B cell (primary cell): ENCODE measurements around the gene PRDX2. TPM values are rescaled to one million over a fixed set of nuclear protein-coding genes. Genes with fewer than 3 reads are reported as not detected.

Experiments used
- ATAC-seq: fragments of 200-7000 bp; cut with Tn5 transposase; one replicate; pipeline ENCODE4 v1.10.0; 2021; ENCODE audit warnings: low read depth, mild to moderate bottlenecking, moderate number of reproducible peaks, moderate library complexity
- CTCF ChIA-PET: fragments of 350-600 bp; sonication (Branson Sonifier 250); formaldehyde crosslinking; loops from one replicate; lab custom pipeline; 2021; ENCODE audit warnings: antibody characterized with exemption, inconsistent platforms; lab: Charles Lee
- POLR2A ChIA-PET: fragments of 350-600 bp; sonication (Branson Sonifier 250); formaldehyde crosslinking; loops from one replicate; lab custom pipeline; 2021; ENCODE audit warnings: antibody characterized with exemption; lab: Charles Lee
- DNase-seq: peaks from one replicate; pipeline ENCODE4 v3.0.0; 2013
- H2AFZ ChIP-seq: 2 replicates; pipeline ENCODE4 v1.6.1; 2012; ENCODE audit warnings: mild to moderate bottlenecking, low read depth, low read length; ENCODE audit not compliant: insufficient read depth, poor library complexity, severe bottlenecking
- H3K27ac ChIP-seq, 2 donors: 1 replicate in 1 of 2; 2 replicates in 1 of 2; pipeline ENCODE4 v1.5.1; 2012 to 2013; ENCODE audit warnings: low read length in 2 of 2, mild to moderate bottlenecking in 2 of 2, moderate library complexity in 1 of 2
- H3K27me3 ChIP-seq, 4 experiments: fragments of 200-600 bp in 1 of 4; sonication (generic) in 1 of 4; replicated peaks in 1 of 4; 1 replicate in 2 of 4; 2 replicates in 2 of 4; pipeline versions ENCODE4 v1.6.1 to v1.7.0; 2013 to 2016; ENCODE audit warnings: low read length in 3 of 4, mild to moderate bottlenecking in 2 of 4, mixed read lengths in 1 of 4, moderate library complexity in 1 of 4; ENCODE audit not compliant: insufficient read depth in 4 of 4, control insufficient read depth in 3 of 4; ENCODE audit errors: control extremely low read depth in 1 of 4
- H3K36me3 ChIP-seq, 2 experiments: replicated peaks in 1 of 2; 1 replicate in 1 of 2; 2 replicates in 1 of 2; pipeline versions ENCODE4 v1.6.1 to v1.7.1; 2013; ENCODE audit warnings: low read length in 1 of 2; ENCODE audit not compliant: insufficient read depth in 2 of 2, control insufficient read depth in 1 of 2; ENCODE audit errors: control extremely low read depth in 1 of 2, extremely low read depth in 1 of 2
- H3K4me1 ChIP-seq, 2 donors: fragments of 200-600 bp in 1 of 2; sonication (generic) in 1 of 2; 1 replicate in 1 of 2; 2 replicates in 1 of 2; pipeline versions ENCODE4 v1.5.1 to v1.6.1; 2013 to 2017; ENCODE audit warnings: low read length in 2 of 2; ENCODE audit not compliant: control insufficient read depth in 2 of 2, insufficient read depth in 2 of 2
- H3K4me2 ChIP-seq: replicated peaks from 2 replicates; pipeline ENCODE3; 2012; ENCODE audit warnings: mild to moderate bottlenecking, low read depth, low read length; ENCODE audit not compliant: poor library complexity, severe bottlenecking
- H3K4me3 ChIP-seq, 5 experiments: fragments of 200-600 bp in 1 of 5; sonication (generic) in 1 of 5; 1 replicate in 3 of 5; 2 replicates in 2 of 5; pipeline versions ENCODE4 v1.5.1 to v1.7.0; 2011 to 2016; ENCODE audit warnings: low read length in 4 of 5, mild to moderate bottlenecking in 4 of 5, low read depth in 2 of 5, control low read depth in 1 of 5, moderate library complexity in 1 of 5; ENCODE audit not compliant: insufficient read depth in 1 of 5; ENCODE audit errors: control extremely low read depth in 1 of 5, extremely low read depth in 1 of 5
- H3K79me2 ChIP-seq: fragments of 200-600 bp; sonication (generic); one replicate; pipeline ENCODE4 v1.6.0; 2016; ENCODE audit warnings: low read length; ENCODE audit not compliant: control insufficient read depth, insufficient read depth
- H3K9ac ChIP-seq: fragments of 200-600 bp; sonication (generic); 2 replicates; pipeline ENCODE4 v1.6.1; 2017; ENCODE audit warnings: mild to moderate bottlenecking, low read length, moderate library complexity
- H3K9me3 ChIP-seq, 3 donors: one replicate each; pipeline versions ENCODE4 v1.6.1 to v1.7.1; 2013; ENCODE audit warnings: low read length in 2 of 3; ENCODE audit not compliant: control insufficient read depth in 2 of 3, insufficient read depth in 1 of 3; ENCODE audit errors: control extremely low read depth in 1 of 3
- H4K20me1 ChIP-seq: 2 replicates; pipeline ENCODE4 v1.6.0; 2012; ENCODE audit warnings: mild to moderate bottlenecking, low read length; ENCODE audit not compliant: insufficient read depth, control insufficient read depth, poor library complexity, severe bottlenecking
- H3K27ac Mint-ChIP-seq: one replicate; pipeline ENCODE4 v1.8.0; 2021; ENCODE audit warnings: mixed read lengths
- H3K27me3 Mint-ChIP-seq: one replicate; pipeline ENCODE4 v1.8.0; 2021; ENCODE audit warnings: mixed read lengths
- H3K4me1 Mint-ChIP-seq: one replicate; pipeline ENCODE4 v1.8.0; 2021; ENCODE audit warnings: mixed read lengths
- H3K4me3 Mint-ChIP-seq: one replicate; pipeline ENCODE4 v1.8.0; 2021; ENCODE audit warnings: mixed read lengths
- H3K9me3 Mint-ChIP-seq: one replicate; pipeline ENCODE4 v1.8.0; 2022; ENCODE audit warnings: mixed read lengths; ENCODE audit not compliant: insufficient read depth
- CTCF ChIP-seq: fragments of 200-600 bp; IDR thresholded peaks from one replicate; pipeline ENCODE4 v1.8.0; 2022; ENCODE audit warnings: antibody characterized with exemption, mild to moderate bottlenecking
- EZH2 ChIP-seq: IDR thresholded peaks from 2 replicates; pipeline ENCODE4 v1.6.1; 2012; ENCODE audit warnings: borderline replicate concordance, low read depth, mild to moderate bottlenecking, moderate library complexity, low read length; ENCODE audit not compliant: insufficient read depth, poor library complexity, severe bottlenecking
- WGBS: methylation state at CpG from one replicate; pipeline ENCODE4 v1.1.5; 2013; ENCODE audit warnings: missing lambda C conversion rate; ENCODE audit not compliant: insufficient coverage; 5-methylcytosine and 5-hydroxymethylcytosine counted together
- intact Hi-C: fragments of 100-400 bp; cut with micrococcal nuclease; formaldehyde crosslinking; loops from one replicate; pipeline ENCODE4 v1.10.0; 2022
- polyA plus RNA-seq: library from polyadenylated mRNA; depleted of rRNA; stranded (reverse); fragments of >200 nt; gene quantifications from 2 replicates; pipeline ENCODE4 v1.2.3, GENCODE V29; 2012
- total RNA-seq, 2 donors: library from RNA; stranded (reverse); fragments of 120-200 nt in 1 of 2; gene quantifications; 1 replicate in 1 of 2; 2 replicates in 1 of 2; pipeline versions ENCODE4 v1.2.3 to v1.2.4, GENCODE V29; 2013 to 2022

Gene PRDX2
- total and polyA plus RNA-seq, 2 donors (not counting 1 experiment from before 2014, with no cell fraction given), result 45.5 to 66.1 TPM

- DNase-seq, result no peak
- ChIA-PET CTCF (interaction anchor here (0.7 to 1.2 kb wide), 3 partner anchors 7 to 19 kb away, joined by 3 to 7 read pairs (median 3); no protein-coding TSS in a partner anchor), POLR2A (no interaction called here)
- WGBS, result 9% methylated on average over 23 of the region's 23 CpGs
- Histone ChIP-seq H3K4me1 (peaks cover 24 to 36% of the 10 kb centered on the region in 2 donors), H3K4me2 (no peak overlapping the region), H3K27me3 (peaks cover 0 to 92% (median 58%) of the 10 kb centered on the region in 4 experiments), H2AFZ (no peak overlapping the region), H3K4me3 (no peak overlapping the region), H3K9me3 (peaks cover 0 to 33% (median 0%) of the 10 kb centered on the region in 3 donors), H3K9ac (no peak overlapping the region), H4K20me1 (no peaks in the 10 kb centered on the region), H3K36me3 (no peaks in the 10 kb centered on the region), H3K27ac (no peak overlapping the region), H3K79me2 (no peaks in the 10 kb centered on the region)
- intact Hi-C loops, result no loop called here
- Mint-ChIP-seq H3K9me3 (no peaks in the 10 kb centered on the region), H3K4me3 (no peak overlapping the region), H3K4me1 (peaks cover 21% of the 10 kb centered on the region), H3K27ac (no peak overlapping the region), H3K27me3 (peaks cover 69% of the 10 kb centered on the region)
- TF ChIP-seq CTCF, result no peak
- no peak for TF ChIP-seq EZH2
- ATAC-seq, result no peak
These were observed 26.9 kb upstream of the PRDX2 start for GRCh38 chr19:12828494-12828893.

GRCh38 chr19:12825254-12826131 is 23.9 kb upstream of the PRDX2 start:
- Mint-ChIP-seq H3K27ac (no peak overlapping the region), H3K4me1 (peaks cover 8% of the 10 kb centered on the region), H3K27me3 (peaks cover 40% of the 10 kb centered on the region), H3K9me3 (no peaks in the 10 kb centered on the region), H3K4me3 (no peak overlapping the region)
- POLR2A ChIA-PET, result interaction anchor here (0.6 kb wide), 1 partner anchor 91 kb away, joined by 3 read pairs; the partner anchor contains the start of gene TRIR
- ATAC-seq (no peak), DNase-seq (no peak)
- Histone ChIP-seq H3K36me3 (no peaks in the 10 kb centered on the region), H3K27me3 (peaks cover 0 to 62% (median 30%) of the 10 kb centered on the region in 4 experiments), H3K79me2 (no peaks in the 10 kb centered on the region), H3K9ac (peak overlapping the region; percentile 26), H3K9me3 (peaks cover 0 to 28% (median 0%) of the 10 kb centered on the region in 3 donors), H2AFZ (peak overlapping the region; percentile 42), H3K27ac (no peak overlapping the region), H3K4me1 (peaks cover 10 to 14% of the 10 kb centered on the region in 2 donors), H3K4me3 (no peak overlapping the region), H4K20me1 (no peaks in the 10 kb centered on the region), H3K4me2 (peak overlapping the region; percentile 60)
- CTCF ChIA-PET, result interaction anchor here (1.5 to 1.7 kb wide), 2 partner anchors 10 to 65 kb away, joined by 4 to 5 read pairs; no protein-coding TSS in a partner anchor
- WGBS, result 14% methylated on average over 38 of the region's 46 CpGs
- TF ChIP-seq CTCF, result peak; percentile 19
- TF ChIP-seq EZH2, result no peak
- intact Hi-C loops, result no loop called here
